Left lung (tissue), 10 donors: ENCODE results near the gene NOVA1. TPM values are rescaled to one million over a fixed set of nuclear protein-coding genes. Genes with fewer than 3 reads are reported as not detected.

Experiments
- ATAC-seq: fragments of 200-7000 bp; cut with Tn5 transposase; one replicate; pipeline ENCODE4 v1.9.1; 2020; ENCODE audit warnings: moderate library complexity
- DNase-seq, 4 donors: peaks; one replicate each; pipeline ENCODE4 v3.0.0-alpha.2; 2013 to 2020
- H3K27ac ChIP-seq, 2 donors: fragments of 200-600 bp; sonication (generic) in 1 of 2; one replicate each; pipeline versions ENCODE4 v1.5.0 to v1.8.0; 2020 to 2021
- H3K27me3 ChIP-seq, 2 donors: fragments of 200-600 bp; sonication (generic) in 1 of 2; one replicate each; pipeline versions ENCODE4 v1.5.0 to v1.8.0; 2020 to 2021
- H3K36me3 ChIP-seq, 2 donors: fragments of 200-600 bp; sonication (generic) in 1 of 2; one replicate each; pipeline versions ENCODE4 v1.5.0 to v1.8.0; 2020 to 2021
- H3K4me1 ChIP-seq, 2 donors: fragments of 200-600 bp; one replicate each; pipeline ENCODE4 v1.8.0; 2021
- H3K4me3 ChIP-seq, 2 donors: fragments of 200-600 bp; sonication (generic) in 1 of 2; one replicate each; pipeline versions ENCODE4 v1.5.0 to v1.8.0; 2020 to 2021; ENCODE audit warnings: mild to moderate bottlenecking in 1 of 2
- H3K9me3 ChIP-seq, 2 donors: fragments of 200-600 bp; sonication (generic) in 1 of 2; one replicate each; pipeline versions ENCODE4 v1.5.0 to v1.8.0; 2020 to 2021
- CTCF ChIP-seq, 2 donors: fragments of 200-600 bp; sonication (generic) in 1 of 2; IDR thresholded peaks; one replicate each; pipeline versions ENCODE4 v1.5.0 to v1.8.0; 2021; ENCODE audit warnings: antibody characterized with exemption in 2 of 2
- intact Hi-C, 2 donors: fragments of 100-400 bp; cut with DNase I; formaldehyde crosslinking; loops; one replicate each; pipeline versions ENCODE4 v1.11.2 to v1.14.2; 2022
- polyA plus RNA-seq, 6 donors: library from polyadenylated mRNA; unstranded; fragments of 120-200 nt; gene quantifications; one replicate each; pipeline ENCODE4 v1.2.1, GENCODE V29; 2013; ENCODE audit not compliant: insufficient read length in 6 of 6
- total RNA-seq, 2 donors: library from RNA; stranded (reverse); fragmentation: NEBNext Ultra II Directional; extraction: Animal tissue kit (Norgen Biotek cat#: 25700); gene quantifications; one replicate each; pipeline ENCODE4 v1.2.1, GENCODE V29; 2021
- donor health status: DM: no; HTN: yes; CAD: no.
- donor health status: DM: no; HTN: no; CAD: no.

The NOVA1 gene
- total and polyA plus RNA-seq, 8 donors: 1.5 to 21.8 (median 16.0) TPM

GRCh38 chr14:26554069-26554772, 43.6 kb downstream of the NOVA1 start:
- Histone ChIP-seq H3K4me1 (no peaks in the 10 kb centered on the region), H3K4me3 (no peak overlapping the region), H3K36me3 (no peaks in the 10 kb centered on the region), H3K9me3 (no peaks in the 10 kb centered on the region), H3K27me3 (no peaks in the 10 kb centered on the region), H3K27ac (no peak overlapping the region)
- no peak for TF ChIP-seq CTCF (IDR thresholded peaks at IDR 0.05)
- intact Hi-C loops: no loop called here
- no peak for DNase-seq
- ATAC-seq: no peak

GRCh38 chr14:26549571-26549970, 48.3 kb downstream of the NOVA1 start:
- H3K27ac ChIP-seq: no peak overlapping the region
- intact Hi-C loops: no loop called here
- H3K4me1 ChIP-seq: no peaks in the 10 kb centered on the region
- DNase-seq: no peak
- ATAC-seq: no peak
- no peaks in the 10 kb centered on the region for H3K9me3 ChIP-seq
- no peak for TF ChIP-seq CTCF (IDR thresholded peaks at IDR 0.05)
- no peak overlapping the region for H3K4me3 ChIP-seq
- H3K27me3 ChIP-seq: no peaks in the 10 kb centered on the region
- no peaks in the 10 kb centered on the region for H3K36me3 ChIP-seq

- ATAC-seq: no peak
- DNase-seq: no peak
- H3K36me3 ChIP-seq: no peaks in the 10 kb centered on the region
- H3K9me3 ChIP-seq: no peaks in the 10 kb centered on the region
- H3K4me1 ChIP-seq: no peaks in the 10 kb centered on the region
- H3K27me3 ChIP-seq: no peaks in the 10 kb centered on the region
- intact Hi-C loops: no loop called here
- no peak overlapping the region for H3K27ac ChIP-seq
- H3K4me3 ChIP-seq: no peak overlapping the region
- TF ChIP-seq CTCF (IDR thresholded peaks at IDR 0.05): no peak
Observed at GRCh38 chr14:26548406-26548805, 49.4 kb downstream of the NOVA1 start.

GRCh38 chr14:26538176-26538575, 59.7 kb downstream of the NOVA1 start:
- no peaks in the 10 kb centered on the region for H3K4me1 ChIP-seq
- H3K36me3 ChIP-seq: no peaks in the 10 kb centered on the region
- H3K4me3 ChIP-seq: no peak overlapping the region
- intact Hi-C loops: no loop called here
- H3K27ac ChIP-seq: no peak overlapping the region
- DNase-seq: no peak
- no peak for TF ChIP-seq CTCF (IDR thresholded peaks at IDR 0.05)
- no peaks in the 10 kb centered on the region for H3K9me3 ChIP-seq
- no peaks in the 10 kb centered on the region for H3K27me3 ChIP-seq
- ATAC-seq: no peak

GRCh38 chr14:26531894-26532293, 65.9 kb downstream of the NOVA1 start:
- Histone ChIP-seq H3K27me3 (no peaks in the 10 kb centered on the region), H3K4me3 (no peak overlapping the region), H3K9me3 (no peaks in the 10 kb centered on the region), H3K27ac (no peak overlapping the region), H3K36me3 (no peaks in the 10 kb centered on the region), H3K4me1 (no peaks in the 10 kb centered on the region)
- ATAC-seq (no peak), DNase-seq (no peak)
- intact Hi-C loops: no loop called here
- TF ChIP-seq CTCF (IDR thresholded peaks at IDR 0.05): no peak
